ENCODE results near the gene SMAGP. TPM values are rescaled to one million over a fixed set of nuclear protein-coding genes. Genes with fewer than 3 reads are reported as not detected.

The SMAGP gene
- total RNA-seq, 1 donor = 9.8 TPM

GRCh38 chr12:51240971-51241370 is 29.2 kb downstream of the SMAGP start:
- Histone ChIP-seq H3K27ac (ENCODE audit: low read depth, low read length) (peak overlapping the region; percentile 45), H3K36me3 (ENCODE audit: insufficient read depth, low read length) (peaks cover 51% of the 10 kb centered on the region), H2AFZ (ENCODE audit: low read length) (no peak overlapping the region), H3K9me3 (ENCODE audit: low read depth, low read length) (no peaks in the 10 kb centered on the region), H3K27me3 (ENCODE audit: insufficient read depth, low read length) (no peaks in the 10 kb centered on the region), H3K4me2 (ENCODE audit: insufficient read depth, low read length) (peak overlapping the region; percentile 2), H4K20me1 (ENCODE audit: insufficient read depth, low read length) (peaks cover 6% of the 10 kb centered on the region), H3K4me3 (ENCODE audit: insufficient read depth, low read length) (no peak overlapping the region), H3K79me2 (ENCODE audit: insufficient read depth, low read length) (peaks cover 42% of the 10 kb centered on the region), H3K4me1 (ENCODE audit: insufficient read depth, low read length) (peaks cover 32% of the 10 kb centered on the region)
- no peak for TF ChIP-seq CTCF (IDR thresholded peaks at IDR 0.05; ENCODE audit: extremely low read depth, low read depth, low read length)
- peak; percentile 77 for DNase-seq (ENCODE audit: insufficient read length, low spot score, missing footprints)

- no peaks in the 10 kb centered on the region for H3K9me3 ChIP-seq (ENCODE audit: low read depth, low read length)
- H3K27me3 ChIP-seq (ENCODE audit: insufficient read depth, low read length) = no peaks in the 10 kb centered on the region
- peak within 1 kb of the TSS; percentile 100 for H3K27ac ChIP-seq (ENCODE audit: low read depth, low read length)
- H3K79me2 ChIP-seq (ENCODE audit: insufficient read depth, low read length) = peaks cover 30% of the 10 kb centered on the region
- H3K4me1 ChIP-seq (ENCODE audit: insufficient read depth, low read length) = peaks cover 29% of the 10 kb centered on the region
- H3K36me3 ChIP-seq (ENCODE audit: insufficient read depth, low read length) = peaks cover 34% of the 10 kb centered on the region
- DNase-seq (ENCODE audit: insufficient read length, low spot score, missing footprints) = peak; percentile 98
- H3K4me2 ChIP-seq (ENCODE audit: insufficient read depth, low read length) = peak within 1 kb of the TSS; percentile 100
- peaks cover 6% of the 10 kb centered on the region for H4K20me1 ChIP-seq (ENCODE audit: insufficient read depth, low read length)
- TF ChIP-seq CTCF (IDR thresholded peaks at IDR 0.05; ENCODE audit: extremely low read depth, low read depth, low read length) = no peak
- H2AFZ ChIP-seq (ENCODE audit: low read length) = peak within 1 kb of the TSS; percentile 93
- H3K4me3 ChIP-seq (ENCODE audit: insufficient read depth, low read length) = peak within 1 kb of the TSS; percentile 91
Measured at GRCh38 chr12:51238510-51239334, 31.5 kb downstream of the SMAGP start, which contains the start of gene DAZAP2. TSS of gene DAZAP2 (plus strand) at chr12:51238826. CDS start at chr12:51238908, 82 bp downstream.

GRCh38 chr12:51238037-51238509 is 32.1 kb downstream of the SMAGP start:
- Histone ChIP-seq H3K79me2 (ENCODE audit: insufficient read depth, low read length) (peaks cover 29% of the 10 kb centered on the region), H3K9me3 (ENCODE audit: low read depth, low read length) (no peaks in the 10 kb centered on the region), H3K4me3 (ENCODE audit: insufficient read depth, low read length) (peak overlapping the region; percentile 91), H4K20me1 (ENCODE audit: insufficient read depth, low read length) (peaks cover 6% of the 10 kb centered on the region), H3K36me3 (ENCODE audit: insufficient read depth, low read length) (peaks cover 28% of the 10 kb centered on the region), H3K4me2 (ENCODE audit: insufficient read depth, low read length) (peak overlapping the region; percentile 100), H3K4me1 (ENCODE audit: insufficient read depth, low read length) (peaks cover 29% of the 10 kb centered on the region), H2AFZ (ENCODE audit: low read length) (peak overlapping the region; percentile 93), H3K27me3 (ENCODE audit: insufficient read depth, low read length) (no peaks in the 10 kb centered on the region), H3K27ac (ENCODE audit: low read depth, low read length) (peak overlapping the region; percentile 100)
- TF ChIP-seq CTCF (IDR thresholded peaks at IDR 0.05; ENCODE audit: extremely low read depth, low read depth, low read length) = no peak
- DNase-seq (ENCODE audit: insufficient read length, low spot score, missing footprints) = no peak

GRCh38 chr12:51234530-51234929 is 35.7 kb downstream of the SMAGP start:
- H2AFZ ChIP-seq (ENCODE audit: low read length) = no peak overlapping the region
- H3K36me3 ChIP-seq (ENCODE audit: insufficient read depth, low read length) = no peaks in the 10 kb centered on the region
- no peak overlapping the region for H3K27ac ChIP-seq (ENCODE audit: low read depth, low read length)
- no peak for TF ChIP-seq CTCF (IDR thresholded peaks at IDR 0.05; ENCODE audit: extremely low read depth, low read depth, low read length)
- no peaks in the 10 kb centered on the region for H3K9me3 ChIP-seq (ENCODE audit: low read depth, low read length)
- peaks cover 5% of the 10 kb centered on the region for H3K4me1 ChIP-seq (ENCODE audit: insufficient read depth, low read length)
- no peak overlapping the region for H3K4me2 ChIP-seq (ENCODE audit: insufficient read depth, low read length)
- peaks cover 2% of the 10 kb centered on the region for H3K79me2 ChIP-seq (ENCODE audit: insufficient read depth, low read length)
- no peaks in the 10 kb centered on the region for H4K20me1 ChIP-seq (ENCODE audit: insufficient read depth, low read length)
- no peak overlapping the region for H3K4me3 ChIP-seq (ENCODE audit: insufficient read depth, low read length)
- no peak for DNase-seq (ENCODE audit: insufficient read length, low spot score, missing footprints)
- H3K27me3 ChIP-seq (ENCODE audit: insufficient read depth, low read length) = no peaks in the 10 kb centered on the region
